H1 (cell line): ENCODE results near the gene MTFR1L. TPM values are rescaled to one million over a fixed set of nuclear protein-coding genes. Genes with fewer than 3 reads are reported as not detected.
A peak's percentile ranks its signal among the peaks of the same experiment; 100 is the strongest.

Source experiments
- CTCF ChIA-PET: fragments of 300-600 bp; sonication (Branson Sonifier 250); formaldehyde crosslinking; loops from one replicate; lab custom pipeline; 2021; ENCODE audit not compliant: partially characterized antibody; lab: Charles Lee
- POLR2A ChIA-PET: fragments of 300-600 bp; sonication (Branson Sonifier 250); formaldehyde crosslinking; loops from one replicate; lab custom pipeline; 2021; ENCODE audit warnings: inconsistent platforms; ENCODE audit not compliant: partially characterized antibody; lab: Charles Lee
- DNase-seq, 2 experiments: peaks; one replicate each; pipeline versions ENCODE4 v3.0.0 to v3.0.0-alpha.2; 2010 to 2022; ENCODE audit warnings: low spot score in 2 of 2, low read depth in 1 of 2, mixed read lengths in 1 of 2
- FAIRE-seq: peaks from 2 replicates; lab custom pipeline; 2011; peaks lifted over from hg19 to GRCh38; lab: Jason Lieb, UNC
- H2AFZ ChIP-seq: 2 replicates; pipeline ENCODE4 v1.8.1; 2012; ENCODE audit warnings: low read length, inconsistent platforms
- H2AK5ac ChIP-seq: 2 replicates; pipeline ENCODE4 v1.6.1; 2013; ENCODE audit warnings: low read depth, low read length
- H2BK120ac ChIP-seq: replicated peaks from 2 replicates; pipeline ENCODE3; 2013; ENCODE audit warnings: low read depth, low read length, inconsistent platforms
- H2BK12ac ChIP-seq: 2 replicates; pipeline ENCODE4 v1.6.1; 2013; ENCODE audit warnings: low read depth, low read length
- H2BK15ac ChIP-seq: 2 replicates; pipeline ENCODE4 v1.6.1; 2013; ENCODE audit warnings: low read length
- H2BK20ac ChIP-seq: 2 replicates; pipeline ENCODE4 v1.6.1; 2013; ENCODE audit warnings: low read length
- H2BK5ac ChIP-seq: 2 replicates; pipeline ENCODE4 v1.6.1; 2013; ENCODE audit warnings: low read depth, low read length
- H3K14ac ChIP-seq: 2 replicates; pipeline ENCODE4 v1.6.1; 2013; ENCODE audit warnings: inconsistent platforms; ENCODE audit not compliant: insufficient read length
- H3K18ac ChIP-seq: 2 replicates; pipeline ENCODE4 v1.6.1; 2013; ENCODE audit warnings: low read length; ENCODE audit errors: extremely low read depth
- H3K23ac ChIP-seq: 2 replicates; pipeline ENCODE4 v1.6.1; 2013; ENCODE audit warnings: inconsistent platforms; ENCODE audit not compliant: insufficient read length
- H3K23me2 ChIP-seq: 2 replicates; pipeline ENCODE4 v1.6.1; 2013; ENCODE audit warnings: low read depth, low read length
- H3K27ac ChIP-seq: 2 replicates; pipeline ENCODE4 v1.6.1; 2011; ENCODE audit warnings: low read depth, low read length, inconsistent platforms
- H3K27me3 ChIP-seq, 4 experiments: replicated peaks in 1 of 4; 1 replicate in 1 of 4; 2 replicates in 3 of 4; pipeline versions ENCODE4 v1.6.1 to v1.8.1; 2011 to 2013; ENCODE audit warnings: low read length in 3 of 4, mild to moderate bottlenecking in 3 of 4, inconsistent platforms in 2 of 4, mixed read lengths in 2 of 4, moderate library complexity in 1 of 4; ENCODE audit not compliant: control insufficient read depth in 3 of 4, insufficient read depth in 3 of 4; ENCODE audit errors: extremely low read depth in 1 of 4
- H3K36me3 ChIP-seq, 4 experiments: 2 replicates each; pipeline versions ENCODE4 v1.6.1 to v1.8.1; 2011 to 2013; ENCODE audit warnings: mild to moderate bottlenecking in 4 of 4, low read length in 3 of 4, moderate library complexity in 2 of 4, control low read depth in 1 of 4, inconsistent platforms in 1 of 4; ENCODE audit not compliant: insufficient read depth in 4 of 4, control insufficient read depth in 2 of 4
- H3K4ac ChIP-seq: replicated peaks from 2 replicates; pipeline ENCODE3; 2013; ENCODE audit warnings: low read length, low read depth, mixed read lengths, inconsistent platforms; ENCODE audit not compliant: insufficient read length
- H3K4me1 ChIP-seq, 4 experiments: replicated peaks in 1 of 4; 1 replicate in 1 of 4; 2 replicates in 3 of 4; pipeline versions ENCODE4 v1.6.1 to v1.8.1; 2011 to 2013; ENCODE audit warnings: low read length in 3 of 4, inconsistent platforms in 2 of 4, mixed read lengths in 1 of 4; ENCODE audit not compliant: insufficient read depth in 4 of 4, control insufficient read depth in 3 of 4
- H3K4me2 ChIP-seq, 2 experiments: 2 replicates each; pipeline versions ENCODE4 v1.6.1 to v1.8.1; 2011 to 2013; ENCODE audit warnings: low read depth in 2 of 2, low read length in 2 of 2, control low read depth in 1 of 2, inconsistent platforms in 1 of 2, mild to moderate bottlenecking in 1 of 2; ENCODE audit not compliant: insufficient read depth in 1 of 2
- H3K4me3 ChIP-seq, 4 experiments: fragments of 200-600, 300-600 bp in 1 of 4; sonication (generic), shearing (Covaris generic), sonication (Bioruptor Twin) in 1 of 4; 2 replicates each; pipeline versions ENCODE4 v1.5.1 to v1.8.1; 2011 to 2016; ENCODE audit warnings: low read length in 4 of 4, low read depth in 3 of 4, control low read depth in 2 of 4, inconsistent platforms in 2 of 4, mild to moderate bottlenecking in 2 of 4, mixed read lengths in 1 of 4, moderate library complexity in 1 of 4; ENCODE audit not compliant: insufficient read depth in 2 of 4; ENCODE audit errors: extremely low read depth in 1 of 4
- H3K56ac ChIP-seq: replicated peaks from 2 replicates; pipeline ENCODE3; 2013; ENCODE audit warnings: low read depth, mild to moderate bottlenecking, mixed read lengths, low read length, inconsistent platforms; ENCODE audit not compliant: insufficient read length
- H3K79me1 ChIP-seq: 2 replicates; pipeline ENCODE4 v1.6.1; 2013; ENCODE audit warnings: low read depth, low read length, control low read depth
- H3K79me2 ChIP-seq, 2 experiments: 2 replicates each; pipeline versions ENCODE4 v1.6.1 to v1.8.1; 2012 to 2013; ENCODE audit warnings: low read length in 2 of 2, mild to moderate bottlenecking in 2 of 2, inconsistent platforms in 1 of 2; ENCODE audit not compliant: insufficient read depth in 2 of 2, control insufficient read depth in 1 of 2
- H3K9ac ChIP-seq, 4 experiments: replicated peaks in 1 of 4; 1 replicate in 1 of 4; 2 replicates in 3 of 4; pipeline versions ENCODE4 v1.6.1 to v1.8.1; 2011 to 2013; ENCODE audit warnings: low read depth in 3 of 4, low read length in 3 of 4, control low read depth in 2 of 4, mild to moderate bottlenecking in 2 of 4, moderate library complexity in 2 of 4, inconsistent platforms in 1 of 4; ENCODE audit errors: extremely low read depth in 1 of 4
- H3K9me3 ChIP-seq, 2 experiments: 2 replicates each; pipeline versions ENCODE4 v1.6.1 to v1.8.1; 2012 to 2013; ENCODE audit warnings: mild to moderate bottlenecking in 2 of 2, moderate library complexity in 2 of 2, control low read depth in 1 of 2, inconsistent platforms in 1 of 2, low read depth in 1 of 2, low read length in 1 of 2, mixed read lengths in 1 of 2; ENCODE audit not compliant: insufficient read depth in 2 of 2
- H4K20me1 ChIP-seq, 2 experiments: replicated peaks in 1 of 2; 2 replicates each; pipeline versions ENCODE3 to v1.8.1; 2011 to 2013; ENCODE audit warnings: inconsistent platforms in 2 of 2, low read length in 2 of 2, mild to moderate bottlenecking in 1 of 2; ENCODE audit not compliant: insufficient read depth in 2 of 2, control insufficient read depth in 1 of 2
- H4K5ac ChIP-seq: 2 replicates; pipeline ENCODE4 v1.6.1; 2013; ENCODE audit warnings: low read length, low read depth, mixed read lengths, inconsistent platforms; ENCODE audit not compliant: insufficient read length
- H4K8ac ChIP-seq: 2 replicates; pipeline ENCODE4 v1.8.0; 2013; ENCODE audit warnings: mild to moderate bottlenecking, moderate library complexity, low read length, inconsistent platforms; ENCODE audit not compliant: insufficient read depth; ENCODE audit errors: extremely low read depth
- H4K91ac ChIP-seq: replicated peaks from 2 replicates; pipeline ENCODE3; 2013; ENCODE audit warnings: low read length, mixed read lengths, inconsistent platforms; ENCODE audit not compliant: insufficient read length
- ATF2 ChIP-seq: IDR thresholded peaks from 2 replicates; pipeline ENCODE4 v1.6.1; 2012; ENCODE audit warnings: low read length, inconsistent platforms
- BRCA1 ChIP-seq: IDR thresholded peaks from 2 replicates; pipeline ENCODE4 v1.6.1; 2012; ENCODE audit warnings: low read depth, low read length, improper control_type of control experiment
- KDM5A ChIP-seq: fragments of 200-600 bp; IDR thresholded peaks from 2 replicates; pipeline ENCODE4 v1.7.1; 2012; ENCODE audit warnings: mild to moderate bottlenecking, low read length, inconsistent platforms, mixed read lengths
- WGBS, 2 experiments: shearing (Covaris generic) in 1 of 2; methylation state at CpG; one replicate each; pipeline versions ENCODE4 v1.1.6 to v1.1.7; 2013 to 2015; ENCODE audit warnings: low lambda C conversion rate in 2 of 2, mixed read lengths in 2 of 2, inconsistent platforms in 1 of 2, low coverage in 1 of 2, missing lambda C conversion rate in 1 of 2; ENCODE audit not compliant: insufficient replicate concordance in 2 of 2, insufficient coverage in 1 of 2, insufficient read length in 1 of 2; ENCODE audit errors: extremely low coverage in 1 of 2, missing lambda C conversion rate in 1 of 2; 5-methylcytosine and 5-hydroxymethylcytosine counted together
- polyA plus RNA-seq, 7 experiments: library from polyadenylated mRNA; depleted of rRNA in 3 of 7; stranded (reverse) in 5 of 7; unstranded in 2 of 7; fragments of >200 nt in 5 of 7; fragments of 200-250 nt in 2 of 7; gene quantifications; 1 replicate in 5 of 7; 2 replicates in 1 of 7; 4 replicates in 1 of 7; pipeline versions ENCODE4 v1.2.1 to v1.2.3, GENCODE V29; 2011 to 2013; ENCODE audit warnings: missing spikeins in 2 of 7, mixed read lengths in 2 of 7
- total RNA-seq: library from RNA; stranded (reverse); fragmentation: NEBNext Ultra II Directional; extraction: Animal tissue kit (Norgen Biotek cat#: 25700); gene quantifications from 2 replicates; pipeline ENCODE4 v1.2.1, GENCODE V29; 2021

Gene MTFR1L
- total and polyA plus RNA-seq, 2 of the 8 experiments (the other 6 are each of a cell fraction or from before 2014, with no cell fraction given): 20.8 to 23.1 TPM

- Histone ChIP-seq H3K14ac (no peak overlapping the region), H2AK5ac (peak overlapping the region; percentile 84; the same call in 1 of the 2 replicates), H3K4me2 (no peak overlapping the region), H3K27ac (no peak overlapping the region), H2BK12ac (peak overlapping the region; percentile 92; the same call in 1 of the 2 replicates), H3K4me3 (no peak overlapping the region), H3K23ac (no peak overlapping the region), H4K5ac (no peak overlapping the region), H2AFZ (no peak overlapping the region), H4K91ac (peak overlapping the region; percentile 76), H3K79me2 (no peaks in the 10 kb centered on the region), H2BK15ac (peak overlapping the region; percentile 88), H3K23me2 (peaks cover 20% of the 10 kb centered on the region; the same call in 1 of the 2 replicates), H3K9me3 (no peaks in the 10 kb centered on the region), H3K4ac (no peak overlapping the region), H3K79me1 (no peaks in the 10 kb centered on the region), H3K56ac (no peak overlapping the region), H3K18ac (peak overlapping the region; percentile 38; the same call in 1 of the 2 replicates), H2BK120ac (no peak overlapping the region), H3K9ac (0 out of 7 replicates have a peak overlapping the region, but pooled peaks of 1 of the 4 experiments have one; percentile 8), H4K8ac (peak overlapping the region; percentile 59; the same call in 1 of the 2 replicates), H3K4me1 (peaks cover 0 to 9% (median 3%) of the 10 kb centered on the region in 4 experiments; a peak in 4 of 7 replicates), H3K36me3 (no peaks in the 10 kb centered on the region), H2BK5ac (0 out of 2 replicates have a peak overlapping the region, but pooled peaks have one; percentile 35), H3K27me3 (no peaks in the 10 kb centered on the region), H4K20me1 (peaks cover 0 to 9% of the 10 kb centered on the region in 2 experiments), H2BK20ac (no peak overlapping the region)
- CTCF ChIA-PET: interaction anchor here (0.6 to 2.4 kb wide), 7 partner anchors 12 to 266 kb away, joined by 3 to 13 read pairs (median 3); no protein-coding TSS in a partner anchor
- FAIRE-seq (no peak), DNase-seq (no peak)
- 97% methylated on average over 5 of the region's 5 CpGs; no CpG with 5 or more reads in 1 of the 2 experiments for WGBS, 2 experiments
- TF ChIP-seq BRCA1: no peak
- TF ChIP-seq ATF2: no peak
- no peak for TF ChIP-seq KDM5A
- POLR2A ChIA-PET: interaction anchor here (1.1 kb wide), 2 partner anchors 8 to 10 kb away, joined by 3 to 4 read pairs; no protein-coding TSS in a partner anchor
Observed at GRCh38 chr1:25772164-25772563, 47.6 kb upstream of the MTFR1L start.
